Mucosa of stomach (tissue), 1 donor: Measurements from ENCODE around the gene GJB3.

Source experiments
- H3K27me3 ChIP-seq: one replicate; pipeline ENCODE4 v1.7.0; 2013; ENCODE audit warnings: mild to moderate bottlenecking, low read length; ENCODE audit not compliant: control insufficient read depth, insufficient read depth
- H3K36me3 ChIP-seq: one replicate; pipeline ENCODE4 v1.7.0; 2013; ENCODE audit warnings: low read length; ENCODE audit not compliant: control insufficient read depth, insufficient read depth
- H3K4me1 ChIP-seq: one replicate; pipeline ENCODE4 v1.7.0; 2013; ENCODE audit warnings: mild to moderate bottlenecking, low read length; ENCODE audit not compliant: control insufficient read depth, insufficient read depth
- H3K4me3 ChIP-seq: one replicate; pipeline ENCODE4 v1.7.0; 2013; ENCODE audit warnings: low read length
- H3K9ac ChIP-seq: one replicate; pipeline ENCODE4 v1.7.0; 2013; ENCODE audit warnings: mild to moderate bottlenecking, low read length, moderate library complexity
- H3K9me3 ChIP-seq: one replicate; pipeline ENCODE4 v1.7.0; 2013; ENCODE audit warnings: mild to moderate bottlenecking, low read length, moderate library complexity; ENCODE audit not compliant: control insufficient read depth
- donor health status: Pancreatic carcinoma.

GJB3 gene

DNA sequence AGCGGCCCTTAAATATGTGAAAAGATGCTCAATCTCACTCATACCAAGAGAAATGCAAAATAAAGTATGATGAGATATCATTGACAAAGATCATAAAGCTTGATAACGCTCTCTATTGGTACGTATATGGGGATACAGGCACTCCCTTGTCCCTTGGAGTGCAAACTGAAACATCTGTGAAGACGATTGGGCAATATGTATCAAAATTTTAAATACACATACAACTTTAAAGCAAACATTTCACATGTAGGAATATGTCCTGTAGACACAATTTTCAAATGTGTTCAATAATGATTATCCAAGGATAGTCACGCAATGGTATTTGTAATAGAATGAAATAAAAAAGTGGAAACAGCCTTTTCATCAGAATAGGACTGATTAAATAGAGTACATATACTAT is 2.0 kb upstream of the GJB3 start:
- peaks cover 29% of the 10 kb centered on the region for H3K4me1 ChIP-seq
- no peak overlapping the region for H3K9ac ChIP-seq
- H3K27me3 ChIP-seq = peaks cover 23% of the 10 kb centered on the region
- no peaks in the 10 kb centered on the region for H3K9me3 ChIP-seq
- no peaks in the 10 kb centered on the region for H3K36me3 ChIP-seq
- H3K4me3 ChIP-seq = no peak overlapping the region

- H3K36me3 ChIP-seq = no peaks in the 10 kb centered on the region
- H3K27me3 ChIP-seq = peaks cover 23% of the 10 kb centered on the region
- no peak overlapping the region for H3K4me3 ChIP-seq
- H3K4me1 ChIP-seq = peaks cover 34% of the 10 kb centered on the region
- no peak overlapping the region for H3K9ac ChIP-seq
- H3K9me3 ChIP-seq = no peaks in the 10 kb centered on the region
Observed at GRCh38 chr1:34779526-34779925, 1.5 kb upstream of the GJB3 start.

DNA sequence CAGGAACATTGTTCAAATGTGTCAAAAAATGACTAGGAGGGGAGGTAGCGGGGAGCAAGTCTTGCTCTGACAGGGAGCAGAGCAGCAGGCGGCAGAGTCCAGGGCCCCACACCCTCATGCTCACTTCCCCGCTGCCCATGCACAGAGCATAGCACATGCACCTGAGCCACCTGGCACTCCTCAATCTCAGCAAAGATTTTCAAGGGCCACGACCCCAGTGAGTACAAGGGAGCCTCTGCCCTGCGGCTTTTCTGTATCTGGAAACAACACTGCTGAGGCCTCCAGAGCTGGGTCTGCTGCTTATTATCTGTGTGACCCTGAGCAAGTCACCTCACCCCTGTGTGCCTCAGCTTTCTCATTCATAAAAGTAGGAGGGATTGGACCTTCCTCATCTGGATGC is 1.1 kb upstream of the GJB3 start:
- H3K27me3 ChIP-seq = peaks cover 23% of the 10 kb centered on the region
- no peak overlapping the region for H3K4me3 ChIP-seq
- H3K4me1 ChIP-seq = peaks cover 34% of the 10 kb centered on the region

GRCh38 chr1:34780528-34780927 is 486 bp upstream of the GJB3 start:
- no peaks in the 10 kb centered on the region for H3K9me3 ChIP-seq
- H3K27me3 ChIP-seq = peaks cover 23% of the 10 kb centered on the region
- H3K4me1 ChIP-seq = peaks cover 34% of the 10 kb centered on the region
- no peak overlapping the region for H3K9ac ChIP-seq
- H3K4me3 ChIP-seq = no peak overlapping the region
- no peaks in the 10 kb centered on the region for H3K36me3 ChIP-seq

More for the DNA sequence above, 1.1 kb upstream of the GJB3 start:
- H3K36me3 ChIP-seq = no peaks in the 10 kb centered on the region
- H3K9me3 ChIP-seq = no peaks in the 10 kb centered on the region
- no peak overlapping the region for H3K9ac ChIP-seq

DNA sequence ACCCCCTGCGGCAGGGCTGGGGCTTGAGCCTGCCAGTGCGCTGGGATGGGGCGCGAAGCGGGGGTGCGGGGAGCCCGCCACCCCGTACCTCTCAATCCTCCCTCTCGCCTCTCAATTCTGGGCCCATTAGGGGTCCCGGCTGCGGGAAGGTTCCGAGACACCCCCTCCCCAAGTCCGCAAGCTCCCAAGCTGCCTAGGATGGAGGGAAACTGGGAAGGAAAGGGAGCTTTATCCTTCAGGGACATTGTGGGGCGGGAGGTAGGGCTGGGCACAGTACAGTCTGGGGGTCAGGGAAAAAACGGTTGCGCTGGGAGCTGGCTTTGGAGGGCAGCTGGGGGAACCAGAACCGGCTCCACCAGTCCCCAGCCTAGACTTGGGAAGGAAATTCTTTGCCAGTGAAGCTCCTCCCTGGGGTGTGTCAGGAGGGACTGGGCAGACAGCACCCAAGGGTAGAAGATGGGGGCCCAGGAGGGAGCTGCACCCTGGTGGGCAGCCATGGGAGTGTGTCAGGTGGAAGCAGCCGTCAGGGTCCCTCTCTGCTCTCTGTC is 904 bp downstream of the GJB3 start:
- H3K4me1 ChIP-seq = peaks cover 43% of the 10 kb centered on the region
- H3K9me3 ChIP-seq = no peaks in the 10 kb centered on the region
- H3K27me3 ChIP-seq = peaks cover 23% of the 10 kb centered on the region
- H3K9ac ChIP-seq = peak overlapping the region; percentile 60
- peak overlapping the region; percentile 40 for H3K4me3 ChIP-seq
- no peaks in the 10 kb centered on the region for H3K36me3 ChIP-seq

GRCh38 chr1:34784751-34785221 is 3.8 kb downstream of the GJB3 start:
- H3K9me3 ChIP-seq = no peaks in the 10 kb centered on the region
- H3K36me3 ChIP-seq = no peaks in the 10 kb centered on the region
- H3K9ac ChIP-seq = no peak overlapping the region
- H3K4me3 ChIP-seq = no peak overlapping the region
- peaks cover 21% of the 10 kb centered on the region for H3K27me3 ChIP-seq
- H3K4me1 ChIP-seq = peaks cover 49% of the 10 kb centered on the region

DNA sequence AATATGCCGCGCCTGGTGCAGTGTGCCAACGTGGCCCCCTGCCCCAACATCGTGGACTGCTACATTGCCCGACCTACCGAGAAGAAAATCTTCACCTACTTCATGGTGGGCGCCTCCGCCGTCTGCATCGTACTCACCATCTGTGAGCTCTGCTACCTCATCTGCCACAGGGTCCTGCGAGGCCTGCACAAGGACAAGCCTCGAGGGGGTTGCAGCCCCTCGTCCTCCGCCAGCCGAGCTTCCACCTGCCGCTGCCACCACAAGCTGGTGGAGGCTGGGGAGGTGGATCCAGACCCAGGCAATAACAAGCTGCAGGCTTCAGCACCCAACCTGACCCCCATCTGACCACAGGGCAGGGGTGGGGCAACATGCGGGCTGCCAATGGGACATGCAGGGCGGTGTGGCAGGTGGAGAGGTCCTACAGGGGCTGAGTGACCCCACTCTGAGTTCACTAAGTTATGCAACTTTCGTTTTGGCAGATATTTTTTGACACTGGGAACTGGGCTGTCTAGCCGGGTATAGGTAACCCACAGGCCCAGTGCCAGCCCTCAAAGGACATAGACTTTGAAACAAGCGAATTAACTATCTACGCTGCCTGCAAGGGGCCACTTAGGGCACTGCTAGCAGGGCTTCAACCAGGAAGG is 4.3 kb downstream of the GJB3 start:
- peaks cover 16% of the 10 kb centered on the region for H3K27me3 ChIP-seq
- H3K4me1 ChIP-seq = peaks cover 49% of the 10 kb centered on the region
- no peaks in the 10 kb centered on the region for H3K9me3 ChIP-seq
- no peaks in the 10 kb centered on the region for H3K36me3 ChIP-seq
- H3K9ac ChIP-seq = no peak overlapping the region
- no peak overlapping the region for H3K4me3 ChIP-seq

GRCh38 chr1:34785875-34786470 is 5.0 kb downstream of the GJB3 start:
- Histone ChIP-seq H3K36me3 (no peaks in the 10 kb centered on the region), H3K4me3 (no peak overlapping the region), H3K27me3 (peaks cover 13% of the 10 kb centered on the region), H3K9ac (no peak overlapping the region), H3K4me1 (peaks cover 49% of the 10 kb centered on the region), H3K9me3 (no peaks in the 10 kb centered on the region)

DNA sequence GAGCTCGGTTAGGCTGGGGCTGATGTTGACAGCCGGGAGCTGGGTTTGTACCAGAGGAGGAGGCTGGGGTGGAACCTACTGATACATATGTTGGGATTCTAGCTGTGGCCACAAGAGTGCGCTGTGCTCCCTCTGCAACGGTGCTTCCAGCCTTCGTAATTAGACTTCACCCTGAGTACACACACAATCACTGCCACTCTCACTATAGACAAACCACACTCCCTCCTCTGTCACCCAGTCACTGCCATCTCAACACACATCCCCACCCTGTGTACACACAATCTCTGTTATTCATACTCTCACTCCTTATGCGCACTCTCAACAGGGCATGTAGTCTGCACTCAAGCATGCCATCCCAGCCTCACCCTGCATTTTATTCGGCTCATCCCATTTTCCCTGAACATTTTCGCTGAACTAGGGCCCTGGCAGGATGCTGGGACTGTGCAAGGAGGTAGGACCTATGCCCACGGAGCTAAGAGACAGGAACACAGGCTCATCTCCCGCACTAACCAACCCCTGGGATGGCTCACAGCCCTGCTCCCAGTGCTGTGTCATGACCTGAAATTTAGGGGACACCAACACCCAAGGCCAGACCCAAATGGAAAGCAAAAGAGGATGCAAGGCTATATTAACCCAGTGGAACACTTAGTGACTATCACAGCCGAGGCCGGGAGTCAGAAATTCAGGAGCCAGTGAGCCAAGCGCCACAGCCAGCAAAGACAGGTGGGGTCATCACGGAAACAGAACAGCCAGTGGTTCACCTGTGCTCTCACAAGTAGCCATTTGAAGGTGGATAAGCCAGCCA is 5.7 kb downstream of the GJB3 start:
- Histone ChIP-seq H3K9me3 (no peaks in the 10 kb centered on the region), H3K4me3 (no peak overlapping the region), H3K9ac (no peak overlapping the region), H3K27me3 (peaks cover 17% of the 10 kb centered on the region), H3K36me3 (no peaks in the 10 kb centered on the region), H3K4me1 (peaks cover 43% of the 10 kb centered on the region)

GRCh38 chr1:34787461-34788420 is 6.7 kb downstream of the GJB3 start:
- H3K4me1 ChIP-seq = peaks cover 32% of the 10 kb centered on the region
- peaks cover 18% of the 10 kb centered on the region for H3K27me3 ChIP-seq
- no peak overlapping the region for H3K4me3 ChIP-seq
- H3K9me3 ChIP-seq = no peaks in the 10 kb centered on the region
- no peaks in the 10 kb centered on the region for H3K36me3 ChIP-seq
- H3K9ac ChIP-seq = no peak overlapping the region

DNA sequence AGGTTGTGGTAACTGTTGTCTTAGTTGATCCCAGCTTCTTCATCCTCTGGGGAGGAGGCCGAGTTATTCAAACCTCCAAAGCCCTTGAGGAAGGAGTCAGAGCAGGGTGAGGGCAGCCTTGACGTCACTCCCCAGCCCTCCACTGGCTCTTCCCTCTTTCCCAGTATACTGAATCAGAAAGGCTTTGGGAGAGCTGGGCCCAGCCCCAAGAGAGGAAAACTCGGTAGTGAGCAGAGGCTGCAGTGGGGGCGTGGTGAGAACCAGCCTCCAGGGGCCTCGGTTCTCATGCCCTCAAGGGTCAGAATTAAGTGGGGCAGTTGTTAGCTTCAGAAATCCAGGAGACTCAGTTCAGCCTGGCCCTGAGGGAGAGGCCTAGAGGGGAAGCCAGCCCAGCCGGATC is 10.0 kb downstream of the GJB3 start:
- H3K27me3 ChIP-seq = peaks cover 28% of the 10 kb centered on the region
- no peaks in the 10 kb centered on the region for H3K9me3 ChIP-seq
- peaks cover 13% of the 10 kb centered on the region for H3K4me1 ChIP-seq
- no peak overlapping the region for H3K9ac ChIP-seq
- H3K4me3 ChIP-seq = no peak overlapping the region
- no peaks in the 10 kb centered on the region for H3K36me3 ChIP-seq
